ENCODE results near the gene TES. TPM values are rescaled to one million over a fixed set of nuclear protein-coding genes. Genes with fewer than 3 reads are reported as not detected.
A peak's percentile ranks its signal among the peaks of the same experiment; 100 is the strongest.

Gene TES
- total and polyA plus RNA-seq, 2 of the 8 experiments (the other 6 are each of a cell fraction or from before 2014, with no cell fraction given) = 18.2 to 36.3 TPM

- peak; percentile 93; the same call in 1 of the 2 replicates for TF ChIP-seq RBBP5 (IDR thresholded peaks at IDR 0.05; ENCODE audit: borderline replicate concordance, low read depth, low read length)
- no peak for TF ChIP-seq SUZ12 (IDR thresholded peaks at IDR 0.05; ENCODE audit: low read length)
- no peak for TF ChIP-seq EZH2 (IDR thresholded peaks at IDR 0.05; ENCODE audit: low read depth, low read length, severe bottlenecking)
- no peak for TF ChIP-seq TCF12 (IDR thresholded peaks at IDR 0.05; ENCODE audit: low read depth, low read length)
- peak in 1 of 2 experiments; percentile 11; a peak in 1 of 4 replicates for TF ChIP-seq SIN3A (conservative IDR thresholded peaks at IDR 0.05 in 1 of 2, IDR thresholded peaks at IDR 0.05 in 1 of 2; ENCODE audit: low read depth in 1 of 2, low read length in 2 of 2)
- no peak for TF ChIP-seq MAFK (IDR thresholded peaks at IDR 0.05; ENCODE audit: low read depth, low read length)
- TF ChIP-seq CREB1 (IDR thresholded peaks at IDR 0.05) = no peak; the same call in 1 of the 2 replicates
- no peak for TF ChIP-seq SRF (IDR thresholded peaks at IDR 0.05; ENCODE audit: low read depth, low read length)
- TF ChIP-seq E2F6 (IDR thresholded peaks at IDR 0.05) = peak; percentile 75
- 0 out of 2 replicates have a peak, but pooled peaks have one; percentile 16 for TF ChIP-seq GABPA (IDR thresholded peaks at IDR 0.05; ENCODE audit: borderline replicate concordance, insufficient read depth, low read length)
- TF ChIP-seq SP4 (IDR thresholded peaks at IDR 0.05; ENCODE audit: low read length) = no peak
- no peak for TF ChIP-seq NRF1 (IDR thresholded peaks at IDR 0.05; ENCODE audit: low read depth, low read length)
- TF ChIP-seq YY1 (IDR thresholded peaks at IDR 0.05; ENCODE audit: low read depth, low read length) = no peak
- 0 out of 2 replicates have a peak, but pooled peaks have one; percentile 22 for TF ChIP-seq KDM1A (IDR thresholded peaks at IDR 0.05; ENCODE audit: borderline replicate concordance, low read length)
- TF ChIP-seq RFX5 (IDR thresholded peaks at IDR 0.05; ENCODE audit: borderline replicate concordance, low read depth, low read length) = no peak
- no peak for TF ChIP-seq JUND (IDR thresholded peaks at IDR 0.05; ENCODE audit: low read length)
- no peak for TF ChIP-seq CTBP2 (IDR thresholded peaks at IDR 0.05; ENCODE audit: borderline replicate concordance, insufficient read depth, insufficient read length, low read length)
- no peak for TF ChIP-seq CHD1 (IDR thresholded peaks at IDR 0.05; ENCODE audit: low read depth, low read length)
- TF ChIP-seq KDM5A (IDR thresholded peaks at IDR 0.05; ENCODE audit: low read length) = no peak
- no peak for TF ChIP-seq GTF2F1 (IDR thresholded peaks at IDR 0.05; ENCODE audit: borderline replicate concordance, low read depth, low read length)
- no peak for TF ChIP-seq POU5F1 (IDR thresholded peaks at IDR 0.05; ENCODE audit: low read depth, low read length)
- no peak for TF ChIP-seq RNF2 (IDR thresholded peaks at IDR 0.05; ENCODE audit: borderline replicate concordance, low read depth, low read length, missing control alignments, poor library complexity, severe bottlenecking)
Measured at GRCh38 chr7:116210345-116211005, at the start of gene TES (continued).
